Measurements from ENCODE around the gene CENPB.

The CENPB gene

DNA sequence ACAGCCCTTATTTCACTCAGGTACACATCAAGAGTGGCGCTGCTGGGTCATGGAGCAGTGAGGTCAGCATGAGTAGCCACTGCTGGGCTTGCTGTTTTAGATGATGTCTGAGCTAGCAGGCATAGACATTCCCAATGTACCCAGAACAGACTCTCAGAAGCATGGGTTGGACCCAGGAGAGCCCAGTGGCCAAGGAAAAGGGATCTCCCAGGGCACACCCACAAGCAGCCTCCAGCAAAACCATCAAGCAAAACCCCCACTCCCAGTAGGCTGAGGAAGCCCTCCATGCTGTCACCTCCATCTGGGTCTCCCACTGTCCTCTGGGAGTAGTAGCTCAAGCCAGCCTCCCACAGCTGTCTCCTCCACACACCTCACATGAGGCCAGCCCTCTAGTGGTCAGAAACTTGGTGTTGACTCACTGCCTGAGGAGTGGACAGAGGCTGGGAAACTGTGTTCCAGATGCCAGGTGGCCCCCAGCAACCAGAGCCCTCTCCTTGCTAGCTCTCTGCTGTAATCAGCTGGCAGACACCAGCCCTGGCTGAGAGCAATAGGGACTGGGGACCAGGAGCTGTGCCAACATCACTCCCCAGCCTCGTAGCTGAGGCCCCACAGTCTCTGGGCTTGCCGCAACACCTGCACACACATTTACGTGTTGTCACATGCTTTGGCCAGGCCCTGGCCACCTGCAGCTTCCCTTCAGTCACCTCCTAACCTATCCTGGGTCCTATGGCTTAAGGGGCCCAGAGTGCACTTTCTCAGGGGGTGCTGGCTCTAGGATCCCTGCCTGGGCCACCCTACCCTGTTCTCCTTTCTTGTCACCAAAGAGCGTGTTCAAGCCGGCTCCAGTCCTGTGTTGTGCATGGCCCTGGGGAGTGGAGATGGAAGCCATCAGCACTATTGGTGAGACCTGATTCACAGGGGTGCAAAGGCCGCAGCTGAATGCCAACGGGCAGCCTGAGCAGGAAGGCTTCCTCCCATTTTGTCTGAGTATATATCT is 31.9 kb upstream of the CENPB start:
- no peak for TF ChIP-seq JUND (IDR thresholded peaks at IDR 0.05; ENCODE audit: low read depth)
- in situ Hi-C loops (cut with HindIII; ENCODE audit: low pct_unique_long_range_greater_than_20kb, low sequenced_read_pairs), result no loop called here
- peak; percentile 51 to 88 for DNase-seq (ENCODE audit: low read depth in 1 of 2, low spot score in 1 of 2)

DNA sequence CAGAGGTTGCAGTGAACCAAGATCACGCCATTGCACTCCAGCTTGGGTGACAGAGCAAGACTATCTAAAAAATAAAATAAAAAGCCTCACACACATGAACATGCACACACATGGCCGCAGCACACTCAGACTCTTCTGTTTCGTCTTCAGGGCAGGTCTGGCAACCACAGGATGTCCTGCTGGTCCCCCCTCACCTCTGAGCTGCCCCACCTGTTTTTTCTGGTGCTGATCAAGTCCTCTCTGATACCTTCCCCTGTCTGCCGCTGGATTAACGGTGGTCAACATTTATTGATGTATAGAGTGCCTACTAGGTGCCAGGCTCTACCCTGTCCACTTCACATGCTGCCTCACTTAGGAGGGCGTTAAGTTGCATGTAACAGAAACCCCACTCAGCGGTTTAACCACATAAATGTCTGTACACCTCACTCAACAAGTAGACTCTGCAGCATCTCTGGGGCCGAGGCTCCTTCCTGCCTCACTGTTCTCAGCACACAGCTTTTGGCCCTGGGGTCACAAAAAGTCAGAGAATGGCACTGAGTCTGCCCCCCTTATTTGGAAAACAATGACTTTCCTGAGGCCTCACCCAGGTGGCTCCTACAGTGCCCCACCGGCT is 29.3 kb upstream of the CENPB start:
- no peak for TF ChIP-seq JUND (IDR thresholded peaks at IDR 0.05; ENCODE audit: low read depth)
- DNase-seq (ENCODE audit: low read depth in 1 of 2, low spot score in 1 of 2), result no peak
- in situ Hi-C loops (cut with HindIII; ENCODE audit: low pct_unique_long_range_greater_than_20kb, low sequenced_read_pairs), result no loop called here

DNA sequence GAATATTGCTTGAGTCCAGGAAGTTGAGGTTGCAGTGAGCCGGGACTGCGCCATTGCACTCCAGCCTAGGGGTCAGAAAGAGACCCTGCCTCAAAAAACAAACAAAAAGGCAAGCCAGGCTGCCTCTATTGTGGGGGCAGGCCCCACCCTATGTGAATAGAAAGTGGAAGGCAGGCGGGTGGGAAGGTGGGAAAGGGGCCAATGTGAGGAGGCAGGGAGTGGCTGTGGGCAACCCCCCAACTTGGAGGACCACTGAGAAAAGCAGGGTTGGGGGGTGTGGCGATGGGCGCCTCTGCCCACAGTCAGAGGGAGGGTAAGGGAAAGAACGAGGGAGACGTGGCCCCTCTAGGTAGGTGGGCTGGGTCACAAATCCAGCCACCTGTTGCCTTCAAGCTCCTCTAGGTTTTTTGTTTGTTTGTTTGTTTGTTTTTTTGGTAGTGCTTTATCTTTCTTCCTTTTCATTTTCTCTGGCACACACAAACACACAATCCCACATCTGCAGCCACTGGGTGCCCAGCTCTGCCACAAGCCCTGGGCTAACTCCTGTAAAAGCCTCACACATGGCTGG is 28.5 kb upstream of the CENPB start:
- no peak for TF ChIP-seq JUND (IDR thresholded peaks at IDR 0.05; ENCODE audit: low read depth)
- no peak for DNase-seq (ENCODE audit: low read depth in 1 of 2, low spot score in 1 of 2)
- in situ Hi-C loops (cut with HindIII; ENCODE audit: low pct_unique_long_range_greater_than_20kb, low sequenced_read_pairs), result no loop called here

DNA sequence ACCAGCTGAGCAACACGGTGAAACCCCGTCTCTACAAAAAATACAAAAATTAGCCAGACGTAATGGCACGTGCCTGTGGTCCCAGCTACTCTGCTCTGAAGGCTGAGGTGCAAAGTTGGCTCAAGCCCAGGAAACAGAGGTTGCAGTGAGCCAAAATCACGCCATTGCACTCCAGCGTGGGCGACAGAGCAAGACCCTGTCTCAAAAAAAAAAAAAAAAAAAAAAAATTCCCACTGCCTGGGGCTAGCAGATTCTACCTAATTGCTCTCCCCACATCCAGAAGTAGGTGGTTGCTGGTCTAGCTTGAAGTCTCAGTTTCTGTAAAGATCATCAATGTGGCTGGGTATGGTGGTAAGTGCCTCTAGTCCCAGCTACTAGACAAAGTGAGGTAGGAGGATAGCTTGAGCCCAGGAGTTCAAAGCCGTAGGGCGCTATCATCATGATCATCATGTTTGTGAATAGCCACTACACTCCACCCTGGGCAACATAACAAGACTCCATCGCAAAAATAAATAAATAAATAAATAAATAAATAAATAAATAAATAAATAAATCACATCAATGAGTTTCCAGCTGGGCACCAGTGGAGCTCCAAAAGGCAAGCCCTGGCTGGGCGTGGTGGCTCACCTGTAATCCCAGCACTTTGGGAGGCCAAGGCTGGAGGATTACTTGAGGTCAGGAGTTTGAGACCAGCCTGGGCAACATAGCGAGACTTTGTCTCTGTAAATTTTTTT is 27.5 kb upstream of the CENPB start:
- no peak for TF ChIP-seq JUND (IDR thresholded peaks at IDR 0.05; ENCODE audit: low read depth)
- in situ Hi-C loops (cut with HindIII; ENCODE audit: low pct_unique_long_range_greater_than_20kb, low sequenced_read_pairs), result no loop called here
- DNase-seq (ENCODE audit: low read depth in 1 of 2, low spot score in 1 of 2), result no peak

DNA sequence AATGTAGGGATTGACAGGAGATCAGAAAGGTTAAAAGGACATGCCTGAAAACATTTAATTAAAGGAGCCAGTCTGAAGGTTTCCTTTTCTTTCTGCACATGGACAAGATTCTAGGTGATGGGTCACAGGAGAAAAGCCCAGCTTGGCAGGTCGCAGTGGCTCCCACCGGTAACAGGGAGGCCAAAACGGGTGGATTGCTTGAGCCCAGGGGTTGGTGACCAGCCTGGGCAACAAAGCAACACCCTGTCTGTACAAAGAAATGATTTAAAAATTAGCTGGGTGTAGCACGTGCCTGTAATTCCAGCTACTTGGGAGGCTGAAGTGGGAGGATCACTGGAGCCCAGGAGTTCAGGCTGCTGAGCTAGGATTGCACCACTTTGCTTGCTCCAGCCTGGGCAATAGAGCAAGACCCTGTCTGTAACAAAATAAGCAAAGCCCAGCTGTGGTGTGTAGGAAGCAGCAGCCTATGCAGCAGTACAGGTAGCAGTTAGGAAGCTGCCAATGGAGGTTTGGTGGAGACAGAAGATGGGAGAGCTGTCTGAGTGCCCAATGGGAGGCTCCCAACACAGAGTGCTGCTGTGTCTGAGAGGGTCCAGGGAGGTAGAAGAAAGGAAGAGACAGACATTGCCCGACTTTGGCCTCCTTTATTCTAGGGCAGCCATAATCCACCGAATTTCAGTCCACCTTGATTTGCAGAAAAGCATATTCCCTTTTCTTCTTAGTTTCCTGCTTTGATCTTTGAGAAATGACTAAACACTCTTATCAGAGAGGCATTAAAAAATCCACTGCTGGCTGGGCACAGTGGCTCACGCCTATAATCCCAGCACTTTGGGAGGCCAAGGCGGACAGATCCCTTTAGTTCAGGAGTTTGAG is 26.7 kb upstream of the CENPB start:
- no peak for TF ChIP-seq JUND (IDR thresholded peaks at IDR 0.05; ENCODE audit: low read depth)
- no peak for DNase-seq (ENCODE audit: low read depth in 1 of 2, low spot score in 1 of 2)
- in situ Hi-C loops (cut with HindIII; ENCODE audit: low pct_unique_long_range_greater_than_20kb, low sequenced_read_pairs), result no loop called here

DNA sequence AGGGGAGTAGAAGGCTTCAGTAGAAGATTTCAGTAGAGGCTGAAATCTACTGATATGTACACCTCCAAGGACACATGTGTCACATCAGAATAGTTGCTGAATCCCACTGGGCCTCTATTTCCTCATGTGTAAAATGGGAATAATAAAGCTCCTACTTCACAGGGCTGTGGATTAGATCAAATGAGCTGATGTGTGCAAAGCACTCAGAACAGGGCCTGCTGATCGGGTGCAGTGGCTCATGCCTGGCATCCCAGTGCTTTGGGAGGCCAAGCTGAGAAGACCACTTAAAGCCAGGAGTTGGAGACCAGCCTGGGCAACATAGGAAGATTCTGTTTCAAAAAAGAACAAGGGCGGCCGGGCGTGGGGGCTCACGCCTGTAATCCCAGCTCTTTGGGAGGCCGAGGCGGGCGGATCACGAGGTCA is 25.7 kb upstream of the CENPB start:
- no peak for DNase-seq (ENCODE audit: low read depth in 1 of 2, low spot score in 1 of 2)
- in situ Hi-C loops (cut with HindIII; ENCODE audit: low pct_unique_long_range_greater_than_20kb, low sequenced_read_pairs), result no loop called here
- TF ChIP-seq JUND (IDR thresholded peaks at IDR 0.05; ENCODE audit: low read depth), result no peak

DNA sequence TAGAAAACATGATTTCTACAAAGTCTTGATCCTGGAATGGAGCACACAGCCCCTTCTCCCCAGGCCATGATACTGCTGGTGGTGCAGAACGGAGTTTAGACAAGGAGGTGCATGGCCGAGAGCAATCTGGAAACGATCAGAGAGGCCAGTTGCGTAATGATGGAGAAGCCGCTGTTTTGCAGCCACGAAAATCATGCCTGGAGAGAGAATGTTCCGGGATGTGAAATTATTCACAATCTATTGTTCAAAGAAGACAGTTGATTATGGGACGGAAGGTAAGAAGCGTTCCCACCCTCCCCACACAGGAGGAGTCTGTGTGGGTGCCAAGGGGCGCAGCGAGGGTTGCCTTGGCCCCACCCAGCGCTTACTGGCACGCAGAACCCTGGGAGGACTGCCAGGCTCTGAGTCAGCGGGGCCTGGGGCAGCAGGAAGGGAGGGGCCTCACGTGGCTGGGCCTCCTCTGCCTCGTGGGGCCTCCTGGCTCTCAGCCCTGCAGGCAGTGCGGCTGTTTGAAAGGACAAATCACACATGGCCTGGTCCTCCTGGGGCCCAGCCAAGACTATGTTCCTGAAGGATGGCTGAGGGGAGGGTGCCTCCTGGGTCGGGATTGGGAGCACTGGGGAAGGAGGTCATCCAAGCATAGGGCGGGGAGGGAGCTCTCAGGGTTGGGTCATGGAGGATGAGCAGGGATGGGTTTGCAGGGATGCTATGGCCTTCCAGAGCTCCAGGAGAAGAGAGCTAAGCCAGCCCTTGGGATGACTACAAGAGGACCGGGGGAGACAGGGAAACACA is 25.1 kb upstream of the CENPB start:
- peak; percentile 61 to 90 for DNase-seq (ENCODE audit: low read depth in 1 of 2, low spot score in 1 of 2)
- TF ChIP-seq JUND (IDR thresholded peaks at IDR 0.05; ENCODE audit: low read depth), result peak; percentile 88

DNA sequence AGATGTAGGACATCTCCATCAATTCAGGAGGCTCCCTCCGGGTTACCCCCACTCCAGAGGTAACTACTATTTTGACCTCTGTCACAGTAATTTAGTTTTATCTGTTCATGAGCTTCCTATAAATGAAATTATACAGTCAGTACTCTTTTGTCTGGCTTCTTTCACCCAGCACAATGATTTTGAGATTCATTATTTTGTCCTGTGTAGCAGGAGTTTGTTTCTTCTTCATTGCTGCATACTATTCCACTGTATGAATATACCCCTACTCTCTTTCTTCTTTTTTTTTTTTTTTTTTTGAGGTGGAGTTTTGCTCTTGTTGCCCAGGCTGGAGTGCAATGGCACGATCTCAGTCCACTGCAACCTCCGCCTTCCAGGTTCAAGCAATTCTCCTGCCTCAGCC is 22.0 kb upstream of the CENPB start:
- in situ Hi-C loops (cut with HindIII; ENCODE audit: low pct_unique_long_range_greater_than_20kb, low sequenced_read_pairs), result no loop called here
- no peak for DNase-seq (ENCODE audit: low read depth in 1 of 2, low spot score in 1 of 2)
- no peak for TF ChIP-seq JUND (IDR thresholded peaks at IDR 0.05; ENCODE audit: low read depth)

More for the DNA sequence above, 25.1 kb upstream of the CENPB start:
- in situ Hi-C loops (cut with HindIII; ENCODE audit: low pct_unique_long_range_greater_than_20kb, low sequenced_read_pairs), result no loop called here

DNA sequence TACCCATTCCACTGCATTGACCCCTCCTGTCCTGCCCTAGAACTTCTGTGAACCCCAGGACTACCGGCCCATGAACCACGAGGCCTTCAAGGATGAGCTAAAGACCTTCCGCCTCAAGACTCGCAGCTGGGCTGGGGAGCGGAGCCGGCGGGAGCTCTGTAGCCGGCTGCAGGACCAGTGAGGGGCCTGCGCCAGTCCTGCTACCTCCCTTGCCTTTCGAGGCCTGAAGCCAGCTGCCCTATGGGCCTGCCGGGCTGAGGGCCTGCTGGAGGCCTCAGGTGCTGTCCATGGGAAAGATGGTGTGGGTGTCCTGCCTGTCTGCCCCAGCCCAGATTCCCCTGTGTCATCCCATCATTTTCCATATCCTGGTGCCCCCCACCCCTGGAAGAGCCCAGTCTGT is 18.2 kb upstream of the CENPB start:
- TF ChIP-seq JUND (IDR thresholded peaks at IDR 0.05; ENCODE audit: low read depth), result no peak
- in situ Hi-C loops (cut with HindIII; ENCODE audit: low pct_unique_long_range_greater_than_20kb, low sequenced_read_pairs), result no loop called here
- DNase-seq (ENCODE audit: low read depth in 1 of 2, low spot score in 1 of 2), result no peak

DNA sequence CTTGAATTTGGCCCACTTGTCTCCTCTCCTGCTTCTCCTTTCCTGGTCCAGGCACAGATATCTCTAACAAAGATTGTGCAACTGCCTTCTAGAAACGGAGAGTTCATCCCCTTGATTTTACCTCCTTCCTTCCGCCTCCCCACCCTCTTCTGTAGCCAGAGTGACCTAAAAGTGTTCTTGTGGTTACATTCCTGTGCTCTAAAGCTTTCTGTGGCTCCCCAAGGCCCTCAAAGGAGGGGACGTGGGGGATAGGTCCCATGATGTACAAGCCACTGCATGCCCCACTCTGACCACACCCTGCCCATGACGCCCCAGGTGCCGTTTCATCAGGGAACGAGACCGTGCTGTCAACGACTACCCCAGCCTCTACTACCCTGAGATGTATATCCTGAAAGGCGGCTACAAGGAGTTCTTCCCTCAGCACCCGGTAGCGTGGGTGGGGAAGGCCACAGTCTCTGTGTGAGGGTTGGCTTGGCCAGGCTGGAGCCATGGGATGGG is 17.8 kb upstream of the CENPB start:
- in situ Hi-C loops (cut with HindIII; ENCODE audit: low pct_unique_long_range_greater_than_20kb, low sequenced_read_pairs), result no loop called here

DNA sequence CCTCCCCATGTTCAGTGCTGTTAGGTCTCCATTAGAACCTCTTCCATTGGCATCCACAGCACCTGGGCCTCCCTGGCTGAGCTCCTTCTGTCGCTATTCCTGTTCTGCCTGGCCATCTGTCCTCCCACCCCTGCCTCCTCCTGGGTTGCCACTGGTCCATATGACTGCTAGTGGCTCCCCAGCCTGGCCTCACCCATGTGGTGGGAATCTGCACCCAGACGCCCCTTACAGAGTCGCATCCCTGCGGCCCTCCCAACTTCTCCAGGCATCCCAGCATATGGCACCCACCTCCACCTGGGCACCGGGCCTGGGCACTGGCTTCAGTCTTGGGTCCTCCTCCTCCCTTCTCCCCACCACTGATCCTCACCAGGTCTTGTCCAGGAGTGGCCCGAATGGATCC is 17.3 kb upstream of the CENPB start:
- TF ChIP-seq JUND (IDR thresholded peaks at IDR 0.05; ENCODE audit: low read depth), result no peak
- DNase-seq (ENCODE audit: low read depth in 1 of 2, low spot score in 1 of 2), result no peak
- in situ Hi-C loops (cut with HindIII; ENCODE audit: low pct_unique_long_range_greater_than_20kb, low sequenced_read_pairs), result no loop called here

More for the DNA sequence above, 17.8 kb upstream of the CENPB start:
- no peak for TF ChIP-seq JUND (IDR thresholded peaks at IDR 0.05; ENCODE audit: low read depth)
- no peak for DNase-seq (ENCODE audit: low read depth in 1 of 2, low spot score in 1 of 2)
